Measurements from ENCODE around the gene ATP4B. TPM values are rescaled to one million over a fixed set of nuclear protein-coding genes. Genes with fewer than 3 reads are reported as not detected.

ATP4B gene
- total and polyA plus RNA-seq, 2 of the 8 experiments (the other 6 are each of a cell fraction or from before 2014, with no cell fraction given), result 0.05 TPM; not detected in 1

- TF ChIP-seq USF2 (IDR thresholded peaks at IDR 0.05; ENCODE audit: low read length), result no peak
- TF ChIP-seq CBX8 (IDR thresholded peaks at IDR 0.05; ENCODE audit: borderline replicate concordance, low read depth, low read length), result no peak
- TF ChIP-seq ASH2L (IDR thresholded peaks at IDR 0.05; ENCODE audit: low read length), result no peak
- TF ChIP-seq SIN3A (conservative IDR thresholded peaks at IDR 0.05 in 1 of 2, IDR thresholded peaks at IDR 0.05 in 1 of 2; ENCODE audit: low read depth in 1 of 2, low read length in 2 of 2), result no peak
- no peak for TF ChIP-seq FOSL1 (IDR thresholded peaks at IDR 0.05; ENCODE audit: insufficient read depth, low read depth, low read length)
- TF ChIP-seq BRCA1 (IDR thresholded peaks at IDR 0.05; ENCODE audit: low read depth, low read length), result no peak
These were observed 15.4 kb downstream of the ATP4B start (continued) for GRCh38 chr13:113642563-113642962.

All from H1 (cell line).